Raji (cell line): ENCODE measurements around the gene KIT.

Experiments used
- POLR2A ChIP-seq: IDR thresholded peaks from 2 replicates; pipeline ENCODE4 v1.6.1; 2011; ENCODE audit warnings: low read depth, low read length, control low read depth; ENCODE audit not compliant: insufficient read depth

Gene KIT

DNA sequence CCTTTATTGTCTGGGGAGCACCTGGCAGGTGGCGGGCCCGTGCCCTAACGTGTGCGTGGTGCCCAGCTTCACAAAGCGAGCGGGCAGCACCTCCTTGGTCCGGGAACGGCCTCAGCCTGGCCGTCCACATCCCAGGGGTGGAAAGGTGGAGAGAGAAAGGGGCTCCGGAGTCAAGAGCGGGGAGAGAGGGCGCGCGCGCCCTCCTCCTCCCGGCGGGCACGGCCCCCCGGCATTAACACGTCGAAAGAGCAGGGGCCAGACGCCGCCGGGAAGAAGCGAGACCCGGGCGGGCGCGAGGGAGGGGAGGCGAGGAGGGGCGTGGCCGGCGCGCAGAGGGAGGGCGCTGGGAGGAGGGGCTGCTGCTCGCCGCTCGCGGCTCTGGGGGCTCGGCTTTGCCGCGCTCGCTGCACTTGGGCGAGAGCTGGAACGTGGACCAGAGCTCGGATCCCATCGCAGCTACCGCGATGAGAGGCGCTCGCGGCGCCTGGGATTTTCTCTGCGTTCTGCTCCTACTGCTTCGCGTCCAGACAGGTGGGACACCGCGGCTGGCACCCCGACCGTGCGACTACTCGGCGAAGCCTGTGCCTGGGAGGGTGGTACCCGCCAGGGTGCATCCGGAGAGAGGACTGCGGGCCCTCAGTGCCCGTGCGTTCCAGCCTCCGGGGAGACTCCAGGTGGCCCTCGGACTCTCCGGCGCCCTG, at the start of gene KIT:
KIT (plus strand) TSS at position 407 of the 701 bp plus-strand sequence; CDS start at position 465, 58 bp downstream.
- TF ChIP-seq POLR2A = no peak

DNA sequence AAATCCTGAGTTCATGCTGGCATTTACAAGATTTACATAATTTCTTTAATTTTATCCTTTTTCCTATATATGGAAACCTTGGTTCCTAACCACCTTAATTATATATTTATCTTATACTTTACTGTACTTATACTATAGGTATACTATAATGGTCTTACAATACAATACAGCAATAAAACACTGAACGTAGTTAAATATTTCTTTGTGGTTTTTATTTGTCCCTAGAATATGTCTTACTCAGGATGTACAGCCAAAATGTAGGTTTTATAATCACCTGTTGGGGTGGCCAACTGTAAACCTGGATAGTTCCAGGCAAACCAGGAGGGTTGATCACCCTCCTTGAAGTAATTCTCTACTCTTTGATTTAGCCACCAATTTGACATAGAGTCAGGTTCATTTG, 48.4 kb upstream of the KIT start:
- TF ChIP-seq POLR2A = no peak

DNA sequence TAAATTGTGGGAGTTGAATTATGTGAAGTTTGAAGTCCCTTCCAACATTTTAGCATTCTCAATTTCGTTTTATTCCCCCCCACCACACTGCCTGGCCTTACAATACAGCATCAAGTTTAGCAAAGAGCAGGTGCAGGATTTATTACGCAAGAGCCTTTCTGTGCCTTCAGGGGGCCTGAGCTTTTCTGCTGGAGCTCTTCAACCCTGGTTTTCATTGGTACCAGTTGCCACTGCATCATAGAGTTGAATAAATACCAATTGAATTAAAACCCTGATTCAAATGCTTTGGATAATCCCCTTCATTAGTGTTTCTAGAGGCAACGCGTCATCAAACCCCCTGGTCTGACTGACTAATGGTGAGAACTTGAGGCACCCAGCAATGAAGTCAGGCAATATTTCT, 43.6 kb upstream of the KIT start:
- no peak for TF ChIP-seq POLR2A

DNA sequence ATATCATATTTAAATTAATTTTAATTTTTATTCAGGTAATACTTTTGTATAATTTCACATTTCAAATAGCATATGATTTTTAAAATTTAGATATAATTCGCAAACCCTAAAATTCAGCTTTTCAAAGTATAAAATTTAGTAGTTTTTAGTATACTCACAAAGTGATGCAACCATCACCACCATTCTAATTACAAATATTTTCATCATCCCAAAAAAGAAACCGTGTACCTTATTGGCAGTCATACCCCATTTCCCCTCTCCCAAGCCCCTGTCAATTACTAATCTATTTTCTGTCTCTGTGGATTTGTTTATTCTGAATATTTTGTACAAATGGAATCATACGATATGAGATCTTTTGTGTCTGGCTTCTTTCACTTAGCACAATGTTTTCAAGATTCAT, 37.0 kb upstream of the KIT start:
- TF ChIP-seq POLR2A = no peak

DNA sequence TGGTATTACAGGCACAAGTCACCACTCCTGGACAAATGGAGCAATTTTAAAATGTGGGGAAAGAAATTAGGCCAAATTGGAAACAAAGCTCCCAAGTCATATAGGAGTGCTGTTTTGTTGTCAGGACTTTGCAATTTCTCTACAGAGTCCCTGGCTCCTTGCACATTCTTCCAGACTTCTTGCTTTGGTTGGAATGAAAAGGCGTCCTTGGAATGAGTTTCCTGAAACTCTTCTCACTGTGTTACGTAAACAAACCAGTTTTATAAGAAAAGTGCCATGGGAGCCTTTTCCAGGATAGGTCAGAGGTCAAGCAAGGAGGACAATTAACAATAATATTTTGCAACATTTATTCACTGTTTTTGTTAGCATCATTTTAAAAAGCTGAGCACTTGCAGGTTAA, 32.4 kb upstream of the KIT start:
- TF ChIP-seq POLR2A = no peak

DNA sequence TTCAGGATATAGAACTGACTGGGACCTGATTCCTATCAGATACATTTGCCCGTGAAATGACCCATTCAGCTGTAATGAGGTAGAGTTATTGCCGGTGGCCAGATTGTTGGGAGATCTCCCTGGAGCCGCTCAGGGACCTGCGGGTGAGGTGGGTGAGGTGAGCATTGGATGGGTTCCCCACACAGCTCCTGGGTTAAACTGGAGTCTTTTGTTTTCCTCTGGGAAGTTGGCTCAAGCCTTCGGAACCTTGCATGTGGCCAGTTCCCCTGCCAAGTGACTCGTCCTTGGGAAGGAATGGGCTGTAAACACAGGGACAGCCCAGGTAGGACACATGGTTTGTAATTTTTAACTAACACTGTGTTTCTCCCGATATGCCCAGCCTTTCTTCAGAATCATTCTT, 31.6 kb upstream of the KIT start:
- TF ChIP-seq POLR2A = no peak

DNA sequence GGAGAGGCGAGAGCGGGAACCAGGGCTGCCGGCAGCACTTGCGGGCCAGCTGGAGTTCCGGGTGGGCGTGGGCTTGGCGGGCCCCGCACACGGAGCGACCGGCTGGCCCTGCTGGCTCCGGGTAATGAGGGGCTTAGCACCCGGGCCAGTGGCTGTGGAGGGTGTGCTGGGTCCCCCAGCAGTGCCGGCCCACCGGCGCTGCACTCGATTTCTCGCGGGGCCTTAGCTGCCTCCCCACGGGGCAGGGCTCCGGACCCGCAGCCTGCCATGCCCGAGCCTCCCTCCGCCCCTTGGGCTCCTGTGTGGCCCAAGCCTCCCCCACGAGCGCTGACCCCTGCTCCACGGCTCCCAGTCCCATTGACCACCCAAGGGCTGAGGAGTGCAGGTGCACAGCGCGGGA, 25.2 kb upstream of the KIT start:
- TF ChIP-seq POLR2A = no peak

DNA sequence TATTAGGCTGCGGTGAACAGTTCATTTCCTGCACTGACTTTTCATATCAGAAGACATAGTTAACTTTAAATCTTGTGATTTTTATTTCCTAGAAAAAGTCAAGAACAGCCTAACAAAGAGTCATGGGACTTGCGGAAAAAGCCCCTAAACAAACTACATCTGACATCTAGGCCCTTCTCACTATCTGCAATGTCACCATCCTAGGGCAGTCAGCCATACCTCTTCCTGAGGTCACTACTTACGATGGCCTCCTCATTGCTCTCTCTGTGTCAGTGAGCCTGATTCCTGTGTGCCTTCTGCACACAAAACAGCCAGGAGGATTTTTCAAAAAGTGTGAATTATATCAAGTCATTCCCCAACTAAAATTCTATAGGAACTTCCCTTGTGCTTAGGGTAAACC, 22.4 kb upstream of the KIT start:
- TF ChIP-seq POLR2A = no peak

DNA sequence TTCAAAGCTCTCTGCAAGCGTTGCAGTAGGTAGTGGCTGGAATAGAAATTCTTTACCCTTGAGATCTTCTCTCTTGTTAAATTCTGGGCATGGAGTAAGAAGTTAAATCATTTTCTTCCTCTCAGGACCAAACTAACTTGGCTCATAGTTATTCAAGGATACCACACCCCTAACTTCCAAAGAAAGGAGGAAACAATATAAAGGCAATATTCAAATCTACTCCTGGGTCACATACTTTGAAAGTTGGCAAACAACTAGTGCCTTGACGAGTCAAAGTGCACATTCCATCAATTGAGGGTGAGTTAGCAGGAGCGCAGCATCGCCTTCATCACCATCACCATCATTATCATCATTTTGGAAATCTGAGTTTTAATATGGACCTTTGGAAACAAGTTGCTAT, 20.4 kb upstream of the KIT start:
- TF ChIP-seq POLR2A = no peak

DNA sequence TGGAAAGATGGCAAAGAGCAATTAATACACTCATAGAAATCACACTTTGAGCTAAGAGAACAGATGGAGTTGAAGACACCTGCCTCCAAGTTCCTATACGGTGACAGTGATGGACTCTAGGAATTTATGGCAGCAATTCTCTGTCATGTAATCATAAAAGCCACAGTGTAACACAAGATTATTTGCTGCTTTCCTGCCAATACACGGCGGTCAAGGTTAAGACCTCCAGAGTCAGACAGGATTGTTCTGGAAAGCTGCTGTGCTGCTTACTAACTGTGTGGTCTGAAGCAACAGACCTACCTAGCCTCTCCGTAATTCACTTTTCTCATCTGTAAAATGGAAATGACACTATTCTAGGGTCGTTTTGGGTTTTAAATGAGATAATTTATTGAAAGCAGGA, 14.6 kb upstream of the KIT start:
- no peak for TF ChIP-seq POLR2A

DNA sequence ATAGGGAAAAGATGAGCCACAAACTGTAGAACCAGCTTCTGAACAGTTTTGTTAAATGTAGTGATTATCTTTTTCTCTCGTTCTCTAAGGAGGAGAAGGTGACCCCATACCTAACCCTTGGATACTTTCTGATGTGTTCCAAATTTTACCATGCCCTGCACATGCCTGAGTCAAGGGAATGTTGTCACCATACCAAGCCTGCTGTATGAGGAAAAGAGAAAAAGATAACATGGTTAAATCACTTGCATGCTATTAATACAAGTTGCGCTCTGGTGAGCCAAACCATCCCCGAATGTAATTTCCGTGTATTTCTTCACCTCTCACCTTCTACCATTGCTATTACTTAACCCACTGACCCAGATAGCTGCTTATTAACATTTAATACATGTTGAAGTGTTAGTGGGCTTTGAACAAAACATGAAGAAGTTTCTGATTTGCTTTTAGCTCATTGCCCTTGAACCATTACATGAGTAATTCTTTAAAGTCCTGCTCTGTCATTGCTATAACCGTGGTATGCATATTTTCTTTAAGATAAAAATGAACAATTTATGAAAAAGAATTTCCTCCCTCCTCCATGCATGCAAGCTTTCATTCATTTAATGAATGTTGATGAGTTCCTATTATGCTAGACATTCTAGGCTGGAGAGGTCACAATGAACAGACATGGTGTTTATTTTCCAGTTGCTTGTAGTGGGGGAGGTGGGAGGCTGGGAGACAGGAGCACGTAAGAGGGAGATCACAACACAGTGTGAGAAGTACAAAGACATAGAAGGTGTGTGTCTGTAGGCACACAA, 13.6 kb upstream of the KIT start:
- TF ChIP-seq POLR2A = no peak

DNA sequence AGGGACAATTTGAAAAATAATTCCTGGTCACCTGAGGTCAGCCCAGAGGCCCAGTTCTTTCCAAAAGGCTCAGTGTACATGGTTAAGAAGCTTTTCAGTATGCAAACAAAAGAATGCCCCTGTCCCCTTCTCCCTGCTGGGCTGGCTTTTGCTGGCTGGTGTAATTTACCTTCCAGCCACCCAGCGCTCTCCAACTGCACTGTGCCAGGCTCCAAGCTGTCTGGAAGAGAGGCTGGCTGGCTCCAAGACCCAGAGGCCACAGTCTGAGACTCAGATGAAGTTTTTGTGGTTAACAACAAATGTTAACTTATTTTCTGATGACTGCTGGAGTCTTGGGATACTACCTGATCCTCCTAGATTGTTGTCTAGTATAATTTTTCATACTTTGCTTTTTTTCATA, 11.9 kb upstream of the KIT start:
- TF ChIP-seq POLR2A = no peak

DNA sequence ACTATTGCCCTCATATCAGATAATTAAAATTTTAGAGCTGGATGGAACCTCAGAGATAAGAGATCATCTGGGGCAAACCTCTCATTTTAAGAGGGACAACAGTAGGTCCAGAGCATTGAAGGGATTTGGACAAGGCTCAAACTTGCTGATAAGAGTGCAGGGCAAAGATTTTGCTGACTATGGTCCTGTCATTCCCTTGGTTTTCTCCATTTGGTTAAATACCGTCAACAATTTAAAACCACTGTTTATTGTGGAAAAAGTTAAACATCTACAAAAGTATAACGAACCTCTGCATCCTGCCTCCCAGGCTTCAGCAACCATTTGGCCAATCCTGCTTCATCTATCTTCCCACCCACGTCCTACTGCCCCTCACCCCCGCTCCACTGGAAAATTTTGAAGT, 10.7 kb upstream of the KIT start:
- TF ChIP-seq POLR2A = no peak

DNA sequence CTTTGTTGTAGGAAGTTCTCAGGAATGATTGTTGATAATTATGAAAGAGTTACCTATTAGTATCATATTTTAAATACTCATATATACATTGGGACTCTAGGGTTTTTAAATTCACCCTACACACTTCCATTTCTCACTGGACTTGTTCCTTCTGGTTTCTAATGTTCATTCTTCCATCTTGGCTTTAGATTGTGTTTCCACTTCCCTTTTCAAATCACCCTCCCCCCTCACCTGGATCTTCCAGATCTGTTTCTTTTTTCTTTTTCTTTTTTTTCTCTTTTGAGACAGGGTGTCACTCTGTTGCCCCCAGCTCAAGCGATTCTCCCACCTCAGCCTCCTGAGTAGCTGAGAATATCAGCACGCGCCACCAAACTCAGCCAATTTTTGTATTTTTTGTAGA, 6.7 kb upstream of the KIT start:
- TF ChIP-seq POLR2A = no peak

DNA sequence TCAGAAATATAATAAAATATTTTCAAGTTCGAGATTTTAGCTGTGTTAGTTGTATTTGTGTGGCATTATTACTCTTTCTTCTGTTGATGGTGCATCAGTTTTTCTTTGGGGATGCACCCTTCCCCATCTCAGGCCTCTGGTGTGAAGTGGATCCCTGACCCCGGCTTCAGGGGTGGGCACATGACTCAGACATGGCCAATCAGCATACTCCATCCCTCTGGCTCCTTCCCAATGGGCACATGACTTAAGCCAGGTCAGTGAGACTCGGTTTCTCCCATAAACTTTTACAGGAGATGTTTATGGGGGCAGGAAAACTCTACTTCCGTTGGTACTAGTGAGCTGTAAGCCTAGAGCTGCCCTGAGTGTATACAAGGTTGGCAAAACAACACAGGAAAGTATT, 3.0 kb upstream of the KIT start:
- no peak for TF ChIP-seq POLR2A

DNA sequence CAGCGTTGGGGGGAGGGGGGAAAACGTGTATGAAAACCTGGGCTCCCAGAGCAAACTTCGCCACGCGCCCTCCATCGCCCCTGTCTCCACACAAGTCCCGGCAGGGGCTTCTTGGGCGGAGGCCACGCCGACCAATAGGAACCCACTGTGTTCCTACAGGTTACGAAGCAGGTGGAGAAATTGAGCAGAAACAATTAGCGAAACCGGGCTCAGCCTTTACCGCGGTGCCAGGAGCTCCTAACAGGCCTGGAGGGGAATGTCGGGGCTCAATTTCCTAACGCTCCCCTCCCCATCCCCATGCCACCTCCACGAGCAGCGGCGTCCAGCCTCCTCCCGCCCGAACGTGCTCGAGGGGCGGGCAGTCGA, 589 bp upstream of the KIT start:
- no peak for TF ChIP-seq POLR2A
